Measurements from ENCODE around the gene GEMIN4. TPM values are rescaled to one million over a fixed set of nuclear protein-coding genes. Genes with fewer than 3 reads are reported as not detected.

Gene GEMIN4
- total RNA-seq, 1 donor from 2014 or later, result 18.4 TPM

DNA sequence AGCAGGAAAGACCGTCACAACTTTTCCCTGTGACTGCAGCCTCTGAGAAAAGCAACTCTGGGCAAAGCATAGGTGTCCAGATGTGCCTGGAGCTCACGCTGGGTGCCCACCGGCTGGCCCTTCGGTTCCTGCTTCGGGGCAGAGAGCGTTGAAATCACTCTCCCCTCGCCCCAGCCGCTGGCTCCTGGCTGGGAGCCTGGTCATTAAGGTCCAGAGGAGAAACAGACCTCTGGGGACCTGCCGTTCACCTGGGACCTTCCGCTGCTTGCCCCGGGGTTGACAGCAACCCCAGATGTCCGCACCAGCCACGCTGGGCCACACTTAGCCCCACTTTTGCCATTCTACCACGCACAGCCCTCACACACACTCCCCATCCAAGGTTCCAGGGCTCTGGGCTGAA, 43.2 kb upstream of the GEMIN4 start:
- no peaks in the 10 kb centered on the region for H3K9me3 Mint-ChIP-seq (ENCODE audit: unreplicated experiment)
- H3K4me1 Mint-ChIP-seq (ENCODE audit: low read depth, unreplicated experiment), result peaks cover 18% of the 10 kb centered on the region
- H3K27me3 Mint-ChIP-seq (ENCODE audit: low read depth, unreplicated experiment), result no peaks in the 10 kb centered on the region
- H3K27me3 ChIP-seq (ENCODE audit: insufficient read depth, low read length), result no peaks in the 10 kb centered on the region
- peaks cover 30% of the 10 kb centered on the region for H3K36me3 Mint-ChIP-seq (ENCODE audit: low read depth, unreplicated experiment)
- TF ChIP-seq EZH2 (IDR thresholded peaks at IDR 0.05; ENCODE audit: insufficient read depth, low read length), result no peak
- TF ChIP-seq, protein P1, sequence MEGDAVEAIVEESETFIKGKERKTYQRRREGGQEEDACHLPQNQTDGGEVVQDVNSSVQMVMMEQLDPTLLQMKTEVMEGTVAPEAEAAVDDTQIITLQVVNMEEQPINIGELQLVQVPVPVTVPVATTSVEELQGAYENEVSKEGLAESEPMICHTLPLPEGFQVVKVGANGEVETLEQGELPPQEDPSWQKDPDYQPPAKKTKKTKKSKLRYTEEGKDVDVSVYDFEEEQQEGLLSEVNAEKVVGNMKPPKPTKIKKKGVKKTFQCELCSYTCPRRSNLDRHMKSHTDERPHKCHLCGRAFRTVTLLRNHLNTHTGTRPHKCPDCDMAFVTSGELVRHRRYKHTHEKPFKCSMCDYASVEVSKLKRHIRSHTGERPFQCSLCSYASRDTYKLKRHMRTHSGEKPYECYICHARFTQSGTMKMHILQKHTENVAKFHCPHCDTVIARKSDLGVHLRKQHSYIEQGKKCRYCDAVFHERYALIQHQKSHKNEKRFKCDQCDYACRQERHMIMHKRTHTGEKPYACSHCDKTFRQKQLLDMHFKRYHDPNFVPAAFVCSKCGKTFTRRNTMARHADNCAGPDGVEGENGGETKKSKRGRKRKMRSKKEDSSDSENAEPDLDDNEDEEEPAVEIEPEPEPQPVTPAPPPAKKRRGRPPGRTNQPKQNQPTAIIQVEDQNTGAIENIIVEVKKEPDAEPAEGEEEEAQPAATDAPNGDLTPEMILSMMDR (IDR thresholded peaks at IDR 0.05; ENCODE audit: insufficient read depth, low read depth, low read length), result no peak
- peaks cover 3% of the 10 kb centered on the region for H3K79me2 ChIP-seq (ENCODE audit: insufficient read depth, low read length)
- H3K27ac ChIP-seq (ENCODE audit: low read depth, low read length), result no peak overlapping the region
- peaks cover 16% of the 10 kb centered on the region for H3K4me1 ChIP-seq (ENCODE audit: insufficient read depth, low read length)
- peak overlapping the region; percentile 68 for H3K4me2 ChIP-seq (ENCODE audit: low read length)
- H3K4me3 Mint-ChIP-seq (ENCODE audit: unreplicated experiment), result no peak overlapping the region
- H3K9me3 ChIP-seq (ENCODE audit: insufficient read depth, low read depth, low read length), result no peaks in the 10 kb centered on the region
- peaks cover 23% of the 10 kb centered on the region for H4K20me1 ChIP-seq (ENCODE audit: insufficient read depth, low read length)
- no peak overlapping the region for H2AFZ ChIP-seq (ENCODE audit: low read depth, low read length)
- H3K27ac Mint-ChIP-seq (ENCODE audit: unreplicated experiment), result peak overlapping the region; percentile 41
- H3K36me3 ChIP-seq (ENCODE audit: insufficient read depth, low read length), result peaks cover 12% of the 10 kb centered on the region
- no peak for DNase-seq (ENCODE audit: low read depth)
- FAIRE-seq, result no peak
- H3K9ac ChIP-seq (ENCODE audit: low read length), result peak overlapping the region; percentile 19
- H3K4me3 ChIP-seq (ENCODE audit: insufficient read depth, low read depth, low read length), result no peak overlapping the region

DNA sequence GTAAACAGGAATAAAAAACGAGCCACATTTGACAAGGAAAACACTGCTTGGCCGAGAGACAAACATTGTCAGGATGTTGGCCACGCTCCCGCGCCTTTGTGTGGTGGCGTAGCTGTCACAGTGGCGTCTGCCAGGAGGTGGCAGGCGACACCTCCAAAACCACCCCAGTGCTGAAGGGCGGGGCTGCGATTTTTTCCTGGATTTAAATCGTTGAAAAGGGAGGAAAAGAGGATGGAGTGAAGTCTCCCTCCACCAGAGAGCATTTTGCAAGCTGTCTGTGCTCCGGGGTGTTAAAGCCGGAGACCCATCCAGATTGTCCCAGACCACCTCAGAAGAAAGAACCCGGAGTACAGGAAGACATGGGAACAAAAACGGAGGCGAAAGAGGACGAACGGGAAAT, 42.8 kb upstream of the GEMIN4 start:
- H3K9ac ChIP-seq (ENCODE audit: low read length), result peak overlapping the region; percentile 19
- H2AFZ ChIP-seq (ENCODE audit: low read depth, low read length), result no peak overlapping the region
- H3K4me3 Mint-ChIP-seq (ENCODE audit: unreplicated experiment), result no peak overlapping the region
- peaks cover 18% of the 10 kb centered on the region for H3K4me1 Mint-ChIP-seq (ENCODE audit: low read depth, unreplicated experiment)
- H3K27me3 ChIP-seq (ENCODE audit: insufficient read depth, low read length), result no peaks in the 10 kb centered on the region
- H3K27ac ChIP-seq (ENCODE audit: low read depth, low read length), result no peak overlapping the region
- H3K4me3 ChIP-seq (ENCODE audit: insufficient read depth, low read depth, low read length), result no peak overlapping the region
- H3K4me2 ChIP-seq (ENCODE audit: low read length), result peak overlapping the region; percentile 68
- FAIRE-seq (peak; percentile 80), DNase-seq (ENCODE audit: low read depth) (peak; percentile 36)
- H3K9me3 ChIP-seq (ENCODE audit: insufficient read depth, low read depth, low read length), result no peaks in the 10 kb centered on the region
- peaks cover 9% of the 10 kb centered on the region for H3K36me3 ChIP-seq (ENCODE audit: insufficient read depth, low read length)
- no peak for TF ChIP-seq EZH2 (IDR thresholded peaks at IDR 0.05; ENCODE audit: insufficient read depth, low read length)
- TF ChIP-seq, protein P1 (IDR thresholded peaks at IDR 0.05; ENCODE audit: insufficient read depth, low read depth, low read length), result peak; percentile 65
- H4K20me1 ChIP-seq (ENCODE audit: insufficient read depth, low read length), result peaks cover 23% of the 10 kb centered on the region
- H3K9me3 Mint-ChIP-seq (ENCODE audit: unreplicated experiment), result no peaks in the 10 kb centered on the region
- H3K36me3 Mint-ChIP-seq (ENCODE audit: low read depth, unreplicated experiment), result peaks cover 30% of the 10 kb centered on the region
- H3K27me3 Mint-ChIP-seq (ENCODE audit: low read depth, unreplicated experiment), result no peaks in the 10 kb centered on the region
- peaks cover 3% of the 10 kb centered on the region for H3K79me2 ChIP-seq (ENCODE audit: insufficient read depth, low read length)
- H3K4me1 ChIP-seq (ENCODE audit: insufficient read depth, low read length), result peaks cover 16% of the 10 kb centered on the region
- peak overlapping the region; percentile 29 for H3K27ac Mint-ChIP-seq (ENCODE audit: unreplicated experiment)

DNA sequence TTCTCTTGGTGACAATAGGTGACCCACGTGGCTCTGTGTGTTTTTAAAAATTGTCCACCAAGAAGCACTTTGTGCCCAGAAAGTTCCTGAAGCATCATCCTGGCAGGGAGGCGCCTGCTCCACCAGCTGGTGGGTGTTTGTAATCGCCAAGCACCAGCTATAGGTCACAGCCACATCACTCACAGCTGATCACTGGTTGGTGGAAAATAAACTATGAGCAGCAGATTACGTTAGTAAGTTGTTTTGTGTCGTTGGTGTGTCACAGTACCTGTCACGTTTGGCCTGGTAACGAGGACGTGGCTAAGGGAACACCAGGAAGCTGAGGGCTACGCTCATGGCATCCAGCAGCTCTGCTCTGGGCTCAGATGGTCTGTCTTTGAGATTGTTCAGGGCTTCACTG, 40.2 kb upstream of the GEMIN4 start:
- Histone ChIP-seq H2AFZ (ENCODE audit: low read depth, low read length) (no peak overlapping the region), H3K4me1 (ENCODE audit: insufficient read depth, low read length) (peaks cover 16% of the 10 kb centered on the region), H3K9me3 (ENCODE audit: insufficient read depth, low read depth, low read length) (no peaks in the 10 kb centered on the region), H3K36me3 (ENCODE audit: insufficient read depth, low read length) (peaks cover 17% of the 10 kb centered on the region), H4K20me1 (ENCODE audit: insufficient read depth, low read length) (peaks cover 23% of the 10 kb centered on the region), H3K79me2 (ENCODE audit: insufficient read depth, low read length) (peaks cover 11% of the 10 kb centered on the region), H3K27ac (ENCODE audit: low read depth, low read length) (no peak overlapping the region), H3K9ac (ENCODE audit: low read length) (no peak overlapping the region), H3K4me2 (ENCODE audit: low read length) (no peak overlapping the region), H3K27me3 (ENCODE audit: insufficient read depth, low read length) (no peaks in the 10 kb centered on the region), H3K4me3 (ENCODE audit: insufficient read depth, low read depth, low read length) (no peak overlapping the region)
- FAIRE-seq (no peak), DNase-seq (ENCODE audit: low read depth) (no peak)
- Mint-ChIP-seq H3K4me1 (ENCODE audit: low read depth, unreplicated experiment) (peaks cover 18% of the 10 kb centered on the region), H3K4me3 (ENCODE audit: unreplicated experiment) (no peak overlapping the region), H3K27me3 (ENCODE audit: low read depth, unreplicated experiment) (no peaks in the 10 kb centered on the region), H3K9me3 (ENCODE audit: unreplicated experiment) (no peaks in the 10 kb centered on the region), H3K27ac (ENCODE audit: unreplicated experiment) (peak overlapping the region; percentile 89), H3K36me3 (ENCODE audit: low read depth, unreplicated experiment) (peaks cover 26% of the 10 kb centered on the region)
- TF ChIP-seq, protein P1 (IDR thresholded peaks at IDR 0.05; ENCODE audit: insufficient read depth, low read depth, low read length), result no peak
- TF ChIP-seq EZH2 (IDR thresholded peaks at IDR 0.05; ENCODE audit: insufficient read depth, low read length), result no peak

Data from astrocyte (in vitro differentiated cells and primary cell).